GM23248 (cell line): Measurements from ENCODE around the gene AGA.

ENCODE experiments used
- EZH2 ChIP-seq: fragments of 200-600 bp; sonication (generic); IDR thresholded peaks from 2 replicates; pipeline ENCODE4 v1.6.1; 2018; ENCODE audit warnings: antibody characterized with exemption, mild to moderate bottlenecking; ENCODE audit not compliant: insufficient read depth, poor library complexity, severe bottlenecking
- EZH2phosphoT487 ChIP-seq: fragments of 200-600 bp; sonication (generic); IDR thresholded peaks from 2 replicates; pipeline ENCODE4 v1.6.1; 2018; ENCODE audit warnings: antibody characterized with exemption, moderate library complexity, mild to moderate bottlenecking, low read depth; ENCODE audit not compliant: insufficient read depth

- TF ChIP-seq EZH2phosphoT487 = no peak
- no peak for TF ChIP-seq EZH2
These were observed 41.0 kb upstream of the AGA start for GRCh38 chr4:177483271-177483670.
